WERI-Rb-1 (cell line): Measurements from ENCODE around the gene GIGYF2.

Experiments
- DNase-seq: peaks from one replicate; pipeline ENCODE4 v3.0.0-alpha.2; 2020
- H3K27ac ChIP-seq: fragments of 250-450 bp; sonication (Bioruptor Pico); 2 replicates; pipeline ENCODE4 v1.5.1; 2020; ENCODE audit warnings: mild to moderate bottlenecking, moderate library complexity
- H3K27me3 ChIP-seq: fragments of 250-450 bp; sonication (Bioruptor Pico); 2 replicates; pipeline ENCODE4 v1.5.1; 2021; ENCODE audit warnings: mild to moderate bottlenecking, low read depth, moderate library complexity; ENCODE audit not compliant: insufficient read depth, severe bottlenecking
- H3K36me3 ChIP-seq: fragments of 250-450 bp; sonication (Bioruptor Pico); 2 replicates; pipeline ENCODE4 v1.5.1; 2020; ENCODE audit warnings: mild to moderate bottlenecking, moderate library complexity
- H3K4me3 ChIP-seq: 2 replicates; pipeline ENCODE4 v1.5.1; 2011; ENCODE audit warnings: low read depth, mild to moderate bottlenecking, control low read depth, low read length
- H3K9me3 ChIP-seq: fragments of 250-450 bp; sonication (Bioruptor Pico); 2 replicates; pipeline ENCODE4 v1.5.1; 2021; ENCODE audit warnings: mild to moderate bottlenecking, moderate library complexity; ENCODE audit not compliant: severe bottlenecking
- TF ChIP-seq, protein P1 (sequence below): IDR thresholded peaks from 2 replicates; pipeline ENCODE4 v1.5.1; 2011; ENCODE audit warnings: low read depth, mild to moderate bottlenecking, control low read depth, inconsistent platforms, low read length

GIGYF2 gene

DNA sequence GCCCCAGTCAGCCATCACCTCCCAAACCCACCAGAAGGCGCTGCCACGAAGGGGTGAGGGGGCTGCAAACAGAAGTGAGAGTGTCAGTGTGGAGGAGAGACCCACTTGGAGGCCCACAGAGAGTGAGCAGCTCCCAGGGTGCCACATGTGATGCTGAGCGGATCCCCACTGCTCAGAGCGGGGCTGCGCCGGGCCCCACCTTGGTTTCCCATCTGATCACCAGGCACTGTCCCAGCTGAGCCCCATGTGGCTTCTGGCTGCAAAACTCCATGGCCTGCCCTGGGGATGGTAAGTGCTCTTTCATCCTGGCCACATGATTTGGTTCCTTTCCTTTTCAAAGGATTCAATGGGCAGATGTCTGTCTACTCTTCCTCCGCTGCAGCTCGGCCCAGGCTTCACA, 196.7 kb downstream of the GIGYF2 start:
- Histone ChIP-seq H3K27ac (no peak overlapping the region), H3K36me3 (no peaks in the 10 kb centered on the region), H3K9me3 (no peaks in the 10 kb centered on the region), H3K27me3 (no peaks in the 10 kb centered on the region), H3K4me3 (no peak overlapping the region)
- TF ChIP-seq, protein P1, sequence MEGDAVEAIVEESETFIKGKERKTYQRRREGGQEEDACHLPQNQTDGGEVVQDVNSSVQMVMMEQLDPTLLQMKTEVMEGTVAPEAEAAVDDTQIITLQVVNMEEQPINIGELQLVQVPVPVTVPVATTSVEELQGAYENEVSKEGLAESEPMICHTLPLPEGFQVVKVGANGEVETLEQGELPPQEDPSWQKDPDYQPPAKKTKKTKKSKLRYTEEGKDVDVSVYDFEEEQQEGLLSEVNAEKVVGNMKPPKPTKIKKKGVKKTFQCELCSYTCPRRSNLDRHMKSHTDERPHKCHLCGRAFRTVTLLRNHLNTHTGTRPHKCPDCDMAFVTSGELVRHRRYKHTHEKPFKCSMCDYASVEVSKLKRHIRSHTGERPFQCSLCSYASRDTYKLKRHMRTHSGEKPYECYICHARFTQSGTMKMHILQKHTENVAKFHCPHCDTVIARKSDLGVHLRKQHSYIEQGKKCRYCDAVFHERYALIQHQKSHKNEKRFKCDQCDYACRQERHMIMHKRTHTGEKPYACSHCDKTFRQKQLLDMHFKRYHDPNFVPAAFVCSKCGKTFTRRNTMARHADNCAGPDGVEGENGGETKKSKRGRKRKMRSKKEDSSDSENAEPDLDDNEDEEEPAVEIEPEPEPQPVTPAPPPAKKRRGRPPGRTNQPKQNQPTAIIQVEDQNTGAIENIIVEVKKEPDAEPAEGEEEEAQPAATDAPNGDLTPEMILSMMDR, result no peak
- no peak for DNase-seq

DNA sequence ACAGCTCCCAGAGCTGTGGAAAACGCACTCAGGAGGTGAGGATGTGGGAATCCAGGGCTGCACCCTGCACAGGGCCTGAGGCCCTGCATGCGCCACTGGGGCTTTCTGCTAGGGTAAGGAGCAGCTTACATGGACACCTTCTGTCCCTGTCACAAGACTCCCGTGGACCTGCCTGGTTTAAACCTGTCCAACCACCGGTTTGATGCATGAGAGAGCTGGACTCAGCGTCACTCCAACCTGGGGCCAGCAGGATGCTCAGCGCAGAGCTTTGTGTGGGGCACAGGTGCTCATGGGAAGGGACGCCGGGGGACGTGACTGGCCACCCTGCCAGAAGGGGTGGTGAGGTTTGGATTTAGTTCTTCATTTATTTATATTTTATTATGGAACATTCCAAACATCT, 197.1 kb downstream of the GIGYF2 start:
- H3K27ac ChIP-seq, result no peak overlapping the region
- H3K36me3 ChIP-seq, result no peaks in the 10 kb centered on the region
- TF ChIP-seq, protein P1, result no peak
- H3K4me3 ChIP-seq, result no peak overlapping the region
- H3K27me3 ChIP-seq, result no peaks in the 10 kb centered on the region
- no peak for DNase-seq
- H3K9me3 ChIP-seq, result no peaks in the 10 kb centered on the region

DNA sequence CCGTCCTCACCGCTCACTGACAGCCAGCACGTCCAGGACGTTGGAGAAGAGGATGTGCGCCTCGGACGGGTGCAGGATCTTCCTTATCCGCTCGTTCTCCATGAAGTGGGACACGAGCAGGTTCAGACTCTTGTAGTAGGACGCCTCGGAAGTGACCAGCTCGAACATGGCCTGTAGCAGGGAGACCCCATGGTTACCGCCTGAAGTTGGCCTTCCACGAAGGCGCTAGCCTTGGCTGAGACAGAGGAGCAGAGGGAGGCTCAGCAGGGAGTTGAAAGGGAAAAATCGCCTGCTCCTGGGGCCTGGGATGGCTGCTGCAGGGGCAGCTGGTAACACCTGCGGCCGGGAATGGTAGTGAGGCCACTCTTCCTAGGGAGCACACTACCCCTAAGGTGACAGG, 197.6 kb downstream of the GIGYF2 start:
- Histone ChIP-seq H3K4me3 (no peak overlapping the region), H3K27ac (no peak overlapping the region), H3K36me3 (no peaks in the 10 kb centered on the region), H3K9me3 (no peaks in the 10 kb centered on the region), H3K27me3 (no peaks in the 10 kb centered on the region)
- no peak for DNase-seq
- TF ChIP-seq, protein P1, result no peak

DNA sequence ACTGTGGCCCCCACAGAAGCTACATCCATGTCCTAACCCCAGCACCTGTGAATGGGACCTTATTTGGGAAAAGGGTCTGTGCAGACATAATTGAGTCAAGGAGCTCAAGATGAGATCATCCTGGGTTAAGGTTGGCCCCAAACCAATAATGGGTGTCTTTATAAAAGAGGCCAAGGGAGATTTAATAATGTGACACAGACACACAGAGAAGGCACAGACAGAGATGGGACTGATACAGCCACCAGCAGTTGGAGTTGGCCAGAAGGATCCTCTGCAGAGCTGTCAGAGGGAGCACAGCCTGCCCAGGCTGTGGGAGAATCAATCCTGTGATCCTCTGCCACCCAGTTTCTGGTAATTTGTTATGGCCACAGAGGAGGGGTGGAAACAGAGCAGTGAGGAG, 199.0 kb downstream of the GIGYF2 start:
- no peak overlapping the region for H3K4me3 ChIP-seq
- H3K27ac ChIP-seq, result no peak overlapping the region
- H3K36me3 ChIP-seq, result no peaks in the 10 kb centered on the region
- TF ChIP-seq, protein P1, result no peak
- no peaks in the 10 kb centered on the region for H3K27me3 ChIP-seq
- DNase-seq, result no peak
- no peaks in the 10 kb centered on the region for H3K9me3 ChIP-seq

GRCh38 chr2:232896720-232897597, 199.8 kb downstream of the GIGYF2 start:
- TF ChIP-seq, protein P1, result no peak
- no peak overlapping the region for H3K27ac ChIP-seq
- H3K27me3 ChIP-seq, result no peaks in the 10 kb centered on the region
- H3K4me3 ChIP-seq, result no peak overlapping the region
- H3K36me3 ChIP-seq, result no peaks in the 10 kb centered on the region
- DNase-seq, result no peak
- H3K9me3 ChIP-seq, result no peaks in the 10 kb centered on the region
